Central memory CD8-positive, alpha-beta T cell (primary cell): ENCODE measurements around the gene APBA2.

Experiments
- ATAC-seq: fragments of 150-1000 bp; cut with Tn5 transposase; replicated peaks from 2 replicates; pipeline ENCODE4 v1.10.0; 2022; ENCODE audit warnings: mild to moderate bottlenecking, moderate FRiP score, moderate number of reproducible peaks; ENCODE audit not compliant: poor library complexity, severe bottlenecking; ENCODE audit errors: extremely low read depth
- DNase-seq, 2 donors: peaks; one replicate each; pipeline ENCODE4 v3.0.0; 2021; ENCODE audit warnings: low spot score in 2 of 2
- H3K27ac Mint-ChIP-seq: one replicate; pipeline ENCODE4 v1.8.0; 2022; ENCODE audit warnings: low read depth, mild to moderate bottlenecking, moderate library complexity, mixed read lengths
- H3K27me3 Mint-ChIP-seq: one replicate; pipeline ENCODE4 v1.8.0; 2022; ENCODE audit warnings: mixed read lengths
- H3K36me3 Mint-ChIP-seq: one replicate; pipeline ENCODE4 v1.8.0; 2022; ENCODE audit warnings: mild to moderate bottlenecking, moderate library complexity, mixed read lengths; ENCODE audit not compliant: insufficient read depth
- H3K4me1 Mint-ChIP-seq: one replicate; pipeline ENCODE4 v1.8.0; 2022; ENCODE audit warnings: mixed read lengths
- H3K4me3 Mint-ChIP-seq: one replicate; pipeline ENCODE4 v1.8.0; 2022; ENCODE audit warnings: mild to moderate bottlenecking, moderate library complexity, mixed read lengths
- H3K9me3 Mint-ChIP-seq: one replicate; pipeline ENCODE4 v1.8.0; 2022; ENCODE audit warnings: mixed read lengths

APBA2 gene

GRCh38 chr15:29107971-29108645 is 222.3 kb downstream of the APBA2 start:
- ATAC-seq, result no peak
- Mint-ChIP-seq H3K27ac (no peak overlapping the region), H3K4me3 (no peak overlapping the region), H3K4me1 (no peaks in the 10 kb centered on the region), H3K36me3 (peaks cover 11% of the 10 kb centered on the region), H3K9me3 (no peaks in the 10 kb centered on the region), H3K27me3 (no peaks in the 10 kb centered on the region)
- no peak for DNase-seq

DNA sequence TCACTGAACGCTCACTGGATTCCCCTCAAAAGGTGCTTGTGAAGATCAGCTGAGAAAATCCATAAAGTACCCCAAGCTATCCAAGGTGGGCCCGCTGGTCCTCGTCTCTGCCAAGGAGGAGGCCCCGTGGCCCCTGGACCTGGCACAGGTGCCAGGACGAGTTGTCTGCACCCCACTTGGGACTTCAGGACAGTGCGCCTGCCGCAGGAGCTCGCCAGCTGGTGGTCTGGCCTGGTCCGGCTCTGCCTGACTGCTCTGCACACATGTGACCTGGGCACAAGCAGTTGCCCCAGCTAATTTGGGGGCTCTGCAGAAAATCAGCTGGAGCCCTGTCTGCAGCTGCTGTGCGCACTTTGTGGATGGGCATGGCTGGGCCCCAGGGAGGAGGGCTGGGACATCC is 224.0 kb downstream of the APBA2 start:
- Mint-ChIP-seq H3K27ac (no peak overlapping the region), H3K9me3 (no peaks in the 10 kb centered on the region), H3K27me3 (no peaks in the 10 kb centered on the region), H3K4me3 (no peak overlapping the region), H3K4me1 (peaks cover 12% of the 10 kb centered on the region), H3K36me3 (peaks cover 13% of the 10 kb centered on the region)
- DNase-seq, result no peak
- no peak for ATAC-seq

DNA sequence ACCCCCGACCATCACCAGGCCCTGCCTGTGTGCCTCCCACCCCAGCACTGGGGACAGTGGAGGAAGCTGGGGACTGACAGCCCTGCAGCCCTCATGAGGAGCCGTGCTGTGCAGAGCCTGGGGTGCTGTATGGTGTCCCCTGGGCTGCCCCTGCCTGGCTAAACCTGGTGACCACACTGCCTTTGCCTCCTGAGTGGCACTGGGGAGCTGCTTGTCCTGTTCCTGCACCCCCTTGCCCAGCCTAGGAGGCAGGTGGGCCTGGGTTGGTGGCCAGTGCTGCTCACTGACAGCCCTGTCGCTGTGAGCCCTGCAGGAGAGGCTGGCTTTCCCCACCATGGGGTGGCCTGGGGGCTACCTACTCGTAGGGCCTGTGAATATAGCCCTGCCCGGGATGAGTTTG is 224.4 kb downstream of the APBA2 start:
- H3K4me1 Mint-ChIP-seq, result peaks cover 15% of the 10 kb centered on the region

GRCh38 chr15:29110733-29111132 is 225.0 kb downstream of the APBA2 start:
- Mint-ChIP-seq H3K27ac (no peak overlapping the region), H3K4me3 (no peak overlapping the region), H3K36me3 (peaks cover 12% of the 10 kb centered on the region), H3K27me3 (no peaks in the 10 kb centered on the region), H3K9me3 (no peaks in the 10 kb centered on the region), H3K4me1 (peaks cover 15% of the 10 kb centered on the region)
- DNase-seq, result no peak
- no peak for ATAC-seq

More for the DNA sequence above, 224.4 kb downstream of the APBA2 start:
- Mint-ChIP-seq H3K27ac (no peak overlapping the region), H3K4me3 (no peak overlapping the region), H3K27me3 (no peaks in the 10 kb centered on the region), H3K9me3 (no peaks in the 10 kb centered on the region), H3K36me3 (peaks cover 15% of the 10 kb centered on the region)
- DNase-seq (no peak), ATAC-seq (no peak)

DNA sequence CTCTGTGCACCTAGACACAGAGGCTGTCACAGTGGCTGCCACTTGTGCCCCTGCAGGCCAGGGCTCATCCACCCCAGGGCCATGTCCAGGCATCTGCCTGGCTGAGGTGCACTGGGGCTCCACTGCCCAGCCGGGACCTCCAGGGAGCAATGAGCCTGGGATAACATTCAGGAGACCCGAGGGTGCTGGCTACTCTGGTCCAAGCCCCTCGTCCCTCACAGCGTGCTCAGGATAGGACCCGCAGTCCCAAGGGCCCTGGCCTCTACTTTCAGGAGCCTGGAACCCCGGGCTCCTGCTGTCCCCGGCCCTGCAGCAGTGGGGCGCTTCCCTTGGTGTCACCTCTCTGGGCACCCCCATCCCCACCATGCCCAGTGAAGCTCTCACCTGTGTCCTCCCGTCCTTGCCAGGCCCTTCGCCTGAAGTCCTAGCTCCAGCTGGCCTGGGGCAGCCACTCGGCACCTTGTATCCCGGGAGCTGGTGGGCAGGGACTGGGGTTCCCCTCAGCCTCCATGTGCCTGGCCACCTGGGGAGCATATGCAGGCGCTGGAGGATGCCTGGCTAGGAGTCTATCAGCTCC is 226.0 kb downstream of the APBA2 start:
- Mint-ChIP-seq H3K36me3 (peaks cover 8% of the 10 kb centered on the region), H3K27ac (no peak overlapping the region)
- DNase-seq, result no peak

GRCh38 chr15:29113336-29114220 is 227.8 kb downstream of the APBA2 start:
- ATAC-seq (no peak), DNase-seq (no peak)
- peaks cover 8% of the 10 kb centered on the region for H3K36me3 Mint-ChIP-seq
- no peak overlapping the region for H3K27ac Mint-ChIP-seq
- H3K4me3 Mint-ChIP-seq, result peak overlapping the region; percentile 58
- peaks cover 15% of the 10 kb centered on the region for H3K4me1 Mint-ChIP-seq
- H3K27me3 Mint-ChIP-seq, result no peaks in the 10 kb centered on the region
- H3K9me3 Mint-ChIP-seq, result no peaks in the 10 kb centered on the region

More for the DNA sequence above, 226.0 kb downstream of the APBA2 start:
- Mint-ChIP-seq H3K4me3 (no peak overlapping the region), H3K4me1 (peaks cover 15% of the 10 kb centered on the region), H3K27me3 (no peaks in the 10 kb centered on the region), H3K9me3 (no peaks in the 10 kb centered on the region)
- ATAC-seq, result no peak

DNA sequence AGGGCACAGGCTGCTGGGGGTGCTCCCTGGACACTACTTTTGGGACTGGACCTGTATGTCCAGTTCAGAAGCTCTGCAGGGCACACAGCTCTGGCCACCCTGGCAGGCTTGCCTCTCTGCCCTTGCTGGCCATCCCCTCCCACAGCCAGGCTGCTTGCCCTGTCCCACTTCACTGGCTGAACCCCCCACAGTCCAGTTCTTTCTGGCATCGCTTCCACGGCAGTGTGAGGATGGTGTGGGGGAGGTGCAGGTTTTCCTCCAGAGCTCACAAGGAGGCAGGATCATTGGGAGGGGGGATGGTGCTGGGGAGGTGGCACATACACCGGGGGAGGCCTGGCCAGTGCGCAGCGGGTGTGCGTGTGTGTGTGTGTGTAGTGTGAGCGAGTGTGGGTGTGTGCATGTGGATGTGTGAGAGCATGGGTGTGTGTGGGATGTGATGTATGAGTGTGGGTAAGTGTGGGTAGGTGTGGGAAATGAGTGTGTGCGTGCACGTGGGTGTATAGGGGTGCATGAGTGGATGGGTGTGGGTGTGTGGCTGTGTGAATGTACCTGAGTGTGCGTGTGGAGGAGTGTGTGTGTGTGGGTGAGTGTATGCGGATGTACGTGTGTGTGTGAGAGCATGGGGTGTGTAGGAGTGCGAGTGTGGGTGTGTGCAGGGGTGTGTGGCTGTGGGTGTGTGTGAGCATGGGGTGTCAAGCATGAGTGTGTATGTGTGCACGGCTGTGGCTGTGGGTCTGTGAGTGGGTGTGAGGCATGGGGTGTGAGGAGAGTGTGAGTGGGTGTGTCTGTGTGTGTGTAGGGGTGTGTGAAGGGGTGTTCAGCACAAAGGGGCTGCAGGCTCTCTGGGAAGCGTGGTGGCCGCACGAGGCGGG is 228.7 kb downstream of the APBA2 start:
- no peaks in the 10 kb centered on the region for H3K9me3 Mint-ChIP-seq
- peak overlapping the region; percentile 61 for H3K4me3 Mint-ChIP-seq
- ATAC-seq (no peak), DNase-seq (no peak)
- no peaks in the 10 kb centered on the region for H3K27me3 Mint-ChIP-seq
- peaks cover 15% of the 10 kb centered on the region for H3K4me1 Mint-ChIP-seq
- peaks cover 6% of the 10 kb centered on the region for H3K36me3 Mint-ChIP-seq
- peak overlapping the region; percentile 47 for H3K27ac Mint-ChIP-seq

DNA sequence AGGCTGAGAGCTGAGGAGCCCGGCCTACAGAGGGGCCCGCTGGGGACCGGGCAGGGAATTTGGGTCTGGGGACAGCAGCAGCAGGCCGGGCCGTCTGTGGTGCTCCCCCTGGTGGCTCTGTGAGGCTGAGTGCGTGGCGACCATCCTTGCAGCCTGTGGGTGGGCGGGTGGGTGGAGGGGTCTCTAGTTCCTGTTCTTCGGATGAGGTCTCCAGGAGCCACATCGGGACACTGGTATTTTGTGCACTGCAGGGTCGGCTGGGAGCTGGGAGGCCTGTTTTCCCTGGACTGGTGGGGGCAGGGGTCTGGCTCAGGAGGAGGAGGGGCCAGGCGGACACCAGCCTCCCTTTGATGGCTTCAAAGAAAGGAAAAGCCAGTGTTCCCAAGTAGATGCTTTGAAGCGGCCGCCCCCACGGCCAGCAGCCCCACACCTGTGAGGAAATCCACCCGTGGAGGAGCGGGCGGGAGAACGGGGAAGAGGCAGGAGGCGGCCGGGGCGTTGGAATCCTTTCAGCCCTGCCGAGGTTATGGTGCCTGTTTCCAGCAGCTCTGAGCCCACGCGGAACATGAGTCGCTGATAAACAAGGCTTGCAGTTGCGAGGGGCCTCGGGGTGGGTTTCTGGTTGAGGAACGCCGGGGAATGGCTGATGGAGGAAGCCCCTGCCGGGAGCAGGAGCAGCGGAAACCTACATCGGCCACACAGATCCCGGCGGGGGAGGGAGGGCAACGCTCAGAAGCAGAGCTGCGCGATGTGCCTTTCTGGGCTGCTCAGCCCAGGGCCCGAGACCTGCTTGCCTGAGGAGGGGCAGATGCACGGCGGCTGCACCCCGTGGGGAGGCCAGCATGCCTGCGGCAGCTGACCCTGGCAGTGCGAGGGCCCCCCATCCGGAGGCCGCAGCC is 229.6 kb downstream of the APBA2 start:
- no peak for ATAC-seq
- H3K27ac Mint-ChIP-seq, result peak overlapping the region; percentile 47
- H3K4me3 Mint-ChIP-seq, result peak overlapping the region; percentile 61
- DNase-seq, result no peak
- H3K9me3 Mint-ChIP-seq, result no peaks in the 10 kb centered on the region
- H3K36me3 Mint-ChIP-seq, result peaks cover 5% of the 10 kb centered on the region
- H3K4me1 Mint-ChIP-seq, result peaks cover 15% of the 10 kb centered on the region
- no peaks in the 10 kb centered on the region for H3K27me3 Mint-ChIP-seq

GRCh38 chr15:29116970-29117700 is 231.4 kb downstream of the APBA2 start:
- Mint-ChIP-seq H3K9me3 (no peaks in the 10 kb centered on the region), H3K27ac (no peak overlapping the region), H3K36me3 (peaks cover 5% of the 10 kb centered on the region), H3K27me3 (no peaks in the 10 kb centered on the region), H3K4me1 (peaks cover 15% of the 10 kb centered on the region), H3K4me3 (no peak overlapping the region)
- no peak for ATAC-seq
- DNase-seq, result no peak

GRCh38 chr15:29117778-29118177 is 232.0 kb downstream of the APBA2 start:
- Mint-ChIP-seq H3K27me3 (no peaks in the 10 kb centered on the region), H3K9me3 (no peaks in the 10 kb centered on the region), H3K4me3 (no peak overlapping the region), H3K27ac (no peak overlapping the region), H3K4me1 (peaks cover 15% of the 10 kb centered on the region), H3K36me3 (peaks cover 5% of the 10 kb centered on the region)
- no peak for ATAC-seq
- DNase-seq, result no peak

GRCh38 chr15:29119847-29120246 is 234.1 kb downstream of the APBA2 start:
- no peak overlapping the region for H3K27ac Mint-ChIP-seq
- H3K36me3 Mint-ChIP-seq, result peaks cover 3% of the 10 kb centered on the region
- no peak overlapping the region for H3K4me3 Mint-ChIP-seq
- peaks cover 2% of the 10 kb centered on the region for H3K4me1 Mint-ChIP-seq
- no peaks in the 10 kb centered on the region for H3K9me3 Mint-ChIP-seq
- DNase-seq (no peak), ATAC-seq (no peak)
- H3K27me3 Mint-ChIP-seq, result peaks cover 5% of the 10 kb centered on the region
